Vagina (tissue), 2 donors: ENCODE results near the gene FLRT2.

Experiments
- CTCF ChIP-seq, 3 experiments: fragments of 450-650 bp in 2 of 3; fragments of 200-600 bp in 1 of 3; sonication (generic) in 1 of 3; IDR thresholded peaks; one replicate each; pipeline ENCODE4 v1.5.1; 2017 to 2019; ENCODE audit warnings: antibody characterized with exemption in 3 of 3, mild to moderate bottlenecking in 2 of 3, moderate library complexity in 2 of 3
- POLR2A ChIP-seq, 2 donors: fragments of 450-650 bp; IDR thresholded peaks; one replicate each; pipeline ENCODE4 v1.6.1; 2017; ENCODE audit warnings: antibody characterized with exemption in 2 of 2, mild to moderate bottlenecking in 2 of 2, moderate library complexity in 2 of 2
- POLR2AphosphoS5 ChIP-seq, 2 donors: sonication (generic); formaldehyde crosslinking; IDR thresholded peaks; one replicate each; pipeline ENCODE4 v1.9.0; 2017; ENCODE audit warnings: antibody characterized with exemption in 2 of 2, mild to moderate bottlenecking in 2 of 2, low read depth in 1 of 2; ENCODE audit not compliant: insufficient read depth in 1 of 2

GRCh38 chr14:85508863-85509262 lies 21.1 kb upstream of the FLRT2 start:
- TF ChIP-seq CTCF (IDR thresholded peaks at IDR 0.05) (no peak), POLR2A (IDR thresholded peaks at IDR 0.05) (no peak), POLR2AphosphoS5 (IDR thresholded peaks at IDR 0.05; ENCODE audit: insufficient read depth in 1 of 2, low read depth in 1 of 2) (no peak)
